ENCODE data around the gene COP1.

The COP1 gene

GRCh38 chr1:175978476-175978875 is 228.6 kb downstream of the COP1 start:
- H3K79me2 ChIP-seq: no peaks in the 10 kb centered on the region
- TF ChIP-seq, protein P1, sequence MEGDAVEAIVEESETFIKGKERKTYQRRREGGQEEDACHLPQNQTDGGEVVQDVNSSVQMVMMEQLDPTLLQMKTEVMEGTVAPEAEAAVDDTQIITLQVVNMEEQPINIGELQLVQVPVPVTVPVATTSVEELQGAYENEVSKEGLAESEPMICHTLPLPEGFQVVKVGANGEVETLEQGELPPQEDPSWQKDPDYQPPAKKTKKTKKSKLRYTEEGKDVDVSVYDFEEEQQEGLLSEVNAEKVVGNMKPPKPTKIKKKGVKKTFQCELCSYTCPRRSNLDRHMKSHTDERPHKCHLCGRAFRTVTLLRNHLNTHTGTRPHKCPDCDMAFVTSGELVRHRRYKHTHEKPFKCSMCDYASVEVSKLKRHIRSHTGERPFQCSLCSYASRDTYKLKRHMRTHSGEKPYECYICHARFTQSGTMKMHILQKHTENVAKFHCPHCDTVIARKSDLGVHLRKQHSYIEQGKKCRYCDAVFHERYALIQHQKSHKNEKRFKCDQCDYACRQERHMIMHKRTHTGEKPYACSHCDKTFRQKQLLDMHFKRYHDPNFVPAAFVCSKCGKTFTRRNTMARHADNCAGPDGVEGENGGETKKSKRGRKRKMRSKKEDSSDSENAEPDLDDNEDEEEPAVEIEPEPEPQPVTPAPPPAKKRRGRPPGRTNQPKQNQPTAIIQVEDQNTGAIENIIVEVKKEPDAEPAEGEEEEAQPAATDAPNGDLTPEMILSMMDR (IDR thresholded peaks at IDR 0.05): no peak
- H3K4me2 ChIP-seq (ENCODE audit: low read length): no peak overlapping the region
- no peak overlapping the region for H2AFZ ChIP-seq
- H3K4me1 ChIP-seq: no peaks in the 10 kb centered on the region
- H3K27me3 ChIP-seq (ENCODE audit: control insufficient read depth, insufficient read depth, low read length): no peaks in the 10 kb centered on the region
- H3K9ac ChIP-seq: no peak overlapping the region
- H3K9me3 ChIP-seq (ENCODE audit: control insufficient read depth, low read length): no peaks in the 10 kb centered on the region
- no peak overlapping the region for H3K4me3 ChIP-seq (ENCODE audit: low read depth, low read length)
- no peaks in the 10 kb centered on the region for H3K36me3 ChIP-seq (ENCODE audit: control insufficient read depth, insufficient read depth, low read length)
- H3K27ac ChIP-seq: no peak overlapping the region

DNA sequence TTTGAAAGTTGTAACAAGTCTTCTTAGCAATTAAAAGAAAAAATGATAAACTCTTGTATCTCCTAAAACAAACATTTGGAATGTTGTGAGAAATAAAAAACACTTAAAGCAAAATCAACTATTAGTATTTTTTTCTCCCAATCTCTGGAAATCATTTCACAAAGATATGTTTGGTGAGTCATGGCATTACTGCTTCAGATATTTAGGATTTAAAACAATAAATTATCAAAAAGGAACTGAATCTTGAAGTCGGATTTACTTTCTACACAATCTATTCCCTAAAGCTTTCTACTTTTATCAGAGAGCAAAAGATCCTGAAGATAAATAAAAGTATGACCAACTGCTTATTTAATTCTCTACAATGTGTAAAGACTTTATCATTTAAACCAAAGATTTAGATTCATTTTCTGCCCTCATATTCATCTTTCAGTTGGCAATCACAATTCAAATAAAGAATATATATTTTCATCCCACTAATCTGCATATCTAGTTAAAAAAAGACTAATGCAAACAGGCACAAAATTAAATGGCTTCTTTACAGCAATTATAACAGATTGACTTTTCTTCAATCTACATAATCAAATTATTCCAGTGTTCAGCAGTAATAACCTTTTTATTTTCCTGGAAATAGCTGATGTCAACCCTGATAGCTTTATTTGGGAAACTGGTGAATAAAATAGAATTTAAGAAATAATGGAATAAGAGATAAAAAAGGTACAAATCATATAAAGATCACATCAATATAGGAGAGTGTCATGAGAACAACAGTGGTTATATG is 230.0 kb downstream of the COP1 start:
- H3K4me1 ChIP-seq: no peaks in the 10 kb centered on the region
- no peaks in the 10 kb centered on the region for H3K27me3 ChIP-seq (ENCODE audit: control insufficient read depth, insufficient read depth, low read length)
- H3K9ac ChIP-seq: no peak overlapping the region
- no peak overlapping the region for H2AFZ ChIP-seq
- no peaks in the 10 kb centered on the region for H3K9me3 ChIP-seq (ENCODE audit: control insufficient read depth, low read length)
- H3K4me3 ChIP-seq (ENCODE audit: low read depth, low read length): no peak overlapping the region
- no peak overlapping the region for H3K27ac ChIP-seq
- no peaks in the 10 kb centered on the region for H3K36me3 ChIP-seq (ENCODE audit: control insufficient read depth, insufficient read depth, low read length)
- no peaks in the 10 kb centered on the region for H3K79me2 ChIP-seq
- TF ChIP-seq, protein P1 (IDR thresholded peaks at IDR 0.05): no peak
- H3K4me2 ChIP-seq (ENCODE audit: low read length): no peak overlapping the region

GRCh38 chr1:175969231-175969630 is 237.9 kb downstream of the COP1 start:
- H3K36me3 ChIP-seq (ENCODE audit: control insufficient read depth, insufficient read depth, low read length): no peaks in the 10 kb centered on the region
- H2AFZ ChIP-seq: no peak overlapping the region
- H3K4me1 ChIP-seq: peaks cover 4% of the 10 kb centered on the region
- H3K27me3 ChIP-seq (ENCODE audit: control insufficient read depth, insufficient read depth, low read length): no peaks in the 10 kb centered on the region
- no peak overlapping the region for H3K4me3 ChIP-seq (ENCODE audit: low read depth, low read length)
- no peak overlapping the region for H3K27ac ChIP-seq
- TF ChIP-seq, protein P1 (IDR thresholded peaks at IDR 0.05): no peak
- no peak overlapping the region for H3K9ac ChIP-seq
- H3K4me2 ChIP-seq (ENCODE audit: low read length): no peak overlapping the region
- no peaks in the 10 kb centered on the region for H3K9me3 ChIP-seq (ENCODE audit: control insufficient read depth, low read length)
- H3K79me2 ChIP-seq: no peaks in the 10 kb centered on the region

GRCh38 chr1:175968486-175969172 is 238.5 kb downstream of the COP1 start:
- H3K27ac ChIP-seq: no peak overlapping the region
- TF ChIP-seq, protein P1 (IDR thresholded peaks at IDR 0.05): no peak
- no peaks in the 10 kb centered on the region for H3K27me3 ChIP-seq (ENCODE audit: control insufficient read depth, insufficient read depth, low read length)
- peaks cover 4% of the 10 kb centered on the region for H3K4me1 ChIP-seq
- no peak overlapping the region for H3K9ac ChIP-seq
- H3K79me2 ChIP-seq: no peaks in the 10 kb centered on the region
- H3K4me3 ChIP-seq (ENCODE audit: low read depth, low read length): no peak overlapping the region
- no peak overlapping the region for H3K4me2 ChIP-seq (ENCODE audit: low read length)
- no peak overlapping the region for H2AFZ ChIP-seq
- no peaks in the 10 kb centered on the region for H3K36me3 ChIP-seq (ENCODE audit: control insufficient read depth, insufficient read depth, low read length)
- no peaks in the 10 kb centered on the region for H3K9me3 ChIP-seq (ENCODE audit: control insufficient read depth, low read length)
